Measurements from ENCODE around the gene ARHGEF18.

ARHGEF18 gene

DNA sequence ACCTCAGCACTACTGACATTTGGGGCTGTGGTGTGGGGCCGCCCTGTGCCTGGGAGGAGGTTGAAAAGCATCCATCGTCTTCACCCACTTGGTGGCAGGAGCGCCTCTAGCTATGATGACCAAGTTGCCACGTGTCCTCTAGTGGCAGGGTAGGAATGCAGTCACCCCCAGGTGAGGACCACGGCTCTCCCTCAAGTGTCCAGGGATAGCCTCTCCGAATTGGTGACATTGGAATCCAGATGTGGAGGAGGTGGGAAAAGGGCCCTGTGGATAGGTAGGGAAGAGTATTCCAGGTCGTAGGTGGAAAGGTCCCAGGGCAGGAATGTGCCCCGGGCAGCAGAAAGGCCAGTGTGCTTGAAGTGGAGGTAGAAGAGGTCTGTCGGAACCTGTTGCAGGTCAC is 37.6 kb downstream of the ARHGEF18 start:
- peak; percentile 9 for DNase-seq

DNA sequence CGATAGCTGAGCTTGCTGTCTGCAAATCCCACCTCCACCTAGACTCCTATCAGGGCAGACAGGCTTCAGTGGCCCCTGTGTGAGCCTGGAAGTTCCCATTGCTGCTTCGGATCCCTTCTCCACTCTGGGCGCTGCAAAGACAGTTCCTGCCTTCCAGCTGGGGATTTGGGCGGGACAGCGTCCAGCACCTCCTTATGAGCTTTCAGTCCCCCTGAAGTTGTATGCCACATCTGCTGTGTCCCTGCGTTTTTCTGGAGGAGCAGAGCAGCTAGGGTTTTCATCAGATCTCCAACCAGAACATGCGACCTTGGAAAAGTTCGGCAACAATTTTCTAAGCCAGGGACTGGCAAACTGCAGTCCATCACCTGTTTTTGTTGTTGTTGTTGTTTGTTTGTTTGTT is 38.0 kb downstream of the ARHGEF18 start:
- no peak for DNase-seq

DNA sequence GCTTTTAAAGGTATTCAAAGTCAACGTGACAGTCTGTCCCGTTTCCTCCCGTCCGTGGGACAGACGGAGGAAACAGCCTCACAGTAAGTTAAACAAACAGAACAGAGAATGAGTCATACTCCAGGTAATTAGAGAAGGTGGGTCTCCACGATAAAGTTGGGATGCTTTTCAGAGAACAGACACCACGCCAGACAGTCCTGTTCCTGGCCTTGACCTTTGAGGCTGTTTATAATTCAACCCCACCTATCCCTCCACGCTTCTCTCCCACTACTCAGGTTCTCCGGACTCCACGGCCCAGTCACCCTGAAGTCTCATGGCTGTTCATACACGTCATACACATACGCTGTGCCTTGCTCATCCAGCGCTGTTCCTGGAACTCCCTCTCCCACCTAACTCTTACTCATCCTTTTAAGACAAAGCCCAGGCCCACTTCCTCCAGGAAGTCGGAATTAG is 42.5 kb downstream of the ARHGEF18 start:
- no peak for DNase-seq

DNA sequence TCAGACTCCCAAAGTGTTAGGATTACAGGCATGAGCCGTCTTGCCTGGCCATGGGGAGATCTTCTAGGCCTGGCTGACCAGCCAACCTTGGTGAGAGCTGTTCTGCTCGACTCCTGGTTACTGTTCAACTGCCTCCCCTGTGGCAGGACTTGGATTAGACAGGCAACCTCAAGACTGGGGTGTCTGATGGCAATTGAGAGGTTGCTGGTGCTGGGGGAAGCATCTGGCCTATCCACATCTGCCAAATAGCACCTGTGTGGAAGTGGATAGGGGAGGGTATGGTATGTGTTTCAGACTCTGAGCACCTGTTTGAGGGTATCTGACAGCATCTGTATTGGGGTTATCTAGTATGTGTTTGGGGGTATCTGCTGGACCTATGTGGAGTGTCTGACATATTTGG is 44.7 kb downstream of the ARHGEF18 start:
- no peak for DNase-seq

DNA sequence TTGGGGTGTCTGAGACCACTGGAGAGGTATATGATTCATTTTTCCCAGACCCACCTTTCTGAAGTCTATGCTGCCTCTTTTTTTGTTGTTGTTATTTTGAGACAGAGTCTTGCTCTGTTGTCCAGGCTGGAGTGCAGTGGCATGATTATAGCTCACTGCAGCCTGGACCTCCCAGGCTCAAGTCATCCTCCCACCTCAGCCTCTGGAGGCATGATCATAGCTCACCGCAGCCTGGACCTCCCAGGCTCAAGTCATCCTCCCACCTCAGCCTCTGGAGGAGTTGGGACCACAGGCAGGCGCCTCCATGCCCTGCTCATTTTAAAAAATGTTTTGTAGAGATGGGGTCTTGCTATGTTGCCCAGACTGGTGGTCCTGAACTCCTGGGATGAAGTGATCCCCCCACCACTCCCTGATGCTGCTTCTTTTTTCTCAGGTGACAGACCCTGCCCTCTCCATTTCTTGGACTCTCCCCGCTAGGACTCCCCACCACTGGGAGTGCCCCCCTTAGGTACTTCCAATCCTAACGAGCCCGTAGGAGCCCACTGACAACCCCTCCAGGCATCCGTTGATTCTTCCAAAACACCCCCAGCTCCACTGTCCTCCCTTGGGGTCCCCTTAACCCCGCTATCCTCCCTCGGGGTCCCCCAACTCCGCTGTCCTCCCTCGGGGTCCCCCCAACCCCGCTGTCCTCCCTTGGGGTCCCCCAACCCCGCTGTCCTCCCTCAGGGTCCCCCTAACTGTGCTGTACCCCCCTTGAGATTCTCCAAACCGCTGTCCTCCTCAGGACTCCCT is 45.4 kb downstream of the ARHGEF18 start:
- DNase-seq, result no peak

DNA sequence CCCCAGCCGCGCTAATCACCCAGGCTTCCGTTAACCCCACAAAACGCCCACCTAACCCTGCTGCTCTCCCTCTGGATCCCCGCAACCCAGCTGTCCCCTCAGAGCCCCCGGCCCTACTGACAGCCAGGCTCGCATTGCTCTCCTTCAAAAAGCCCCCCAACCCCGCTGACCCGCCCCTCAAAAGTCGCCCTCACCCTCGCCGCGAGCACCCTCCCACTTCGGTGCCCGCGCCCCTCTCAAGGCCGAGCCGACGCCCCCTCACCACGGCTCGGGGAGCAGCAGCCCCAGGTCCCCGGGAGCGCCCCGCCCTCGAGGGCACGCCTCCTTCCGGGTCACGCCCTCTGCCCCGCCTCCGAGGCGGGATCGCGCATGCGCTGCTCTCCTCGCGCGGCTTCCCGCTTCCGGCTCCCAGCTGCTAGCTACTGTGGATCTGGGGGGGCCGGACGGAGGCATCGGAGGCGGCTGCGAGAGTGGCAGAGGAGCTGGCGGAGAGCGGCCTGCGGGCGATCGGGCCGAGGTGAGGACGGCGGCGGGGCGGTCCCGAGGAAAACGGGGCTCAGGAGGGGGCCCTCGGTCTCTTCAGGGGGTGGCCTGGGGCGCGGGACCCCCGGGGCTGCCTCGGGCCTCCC is 46.1 kb downstream of the ARHGEF18 start:
- peak; percentile 84 for DNase-seq

DNA sequence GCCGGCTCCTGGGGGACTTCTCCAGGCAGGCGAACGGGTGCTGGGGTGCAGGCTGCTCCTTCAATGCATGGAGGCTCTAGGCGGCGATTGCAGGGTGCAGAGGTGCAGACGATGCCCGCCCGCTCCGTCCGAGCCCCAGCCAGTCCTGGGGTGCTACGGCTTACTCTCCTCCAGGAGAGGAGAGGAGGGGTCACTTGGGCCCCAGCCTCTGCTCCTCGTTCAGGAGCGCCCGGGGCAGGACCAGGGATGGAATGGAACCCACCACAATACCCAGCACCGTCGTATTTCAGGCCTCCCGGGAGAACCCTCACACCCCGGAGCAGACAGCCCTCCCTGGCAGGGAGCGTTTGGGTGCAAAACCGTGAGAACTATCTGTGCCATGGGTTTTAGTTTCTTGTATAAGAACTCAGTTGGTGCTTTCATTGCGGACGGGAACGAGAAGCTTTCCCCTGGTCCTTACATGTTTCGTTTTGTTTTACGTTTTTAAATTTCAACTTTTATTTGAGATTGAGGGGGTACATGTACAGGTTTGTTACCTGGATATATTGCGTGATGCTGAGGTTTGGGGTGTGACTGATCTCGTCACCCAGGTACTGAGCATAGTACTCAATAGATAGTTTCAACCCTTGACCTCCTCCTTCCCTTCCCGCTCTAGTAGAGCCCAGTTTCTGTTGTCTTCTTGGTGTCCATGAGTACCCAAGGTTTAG is 46.8 kb downstream of the ARHGEF18 start:
- peak; percentile 20 for DNase-seq

DNA sequence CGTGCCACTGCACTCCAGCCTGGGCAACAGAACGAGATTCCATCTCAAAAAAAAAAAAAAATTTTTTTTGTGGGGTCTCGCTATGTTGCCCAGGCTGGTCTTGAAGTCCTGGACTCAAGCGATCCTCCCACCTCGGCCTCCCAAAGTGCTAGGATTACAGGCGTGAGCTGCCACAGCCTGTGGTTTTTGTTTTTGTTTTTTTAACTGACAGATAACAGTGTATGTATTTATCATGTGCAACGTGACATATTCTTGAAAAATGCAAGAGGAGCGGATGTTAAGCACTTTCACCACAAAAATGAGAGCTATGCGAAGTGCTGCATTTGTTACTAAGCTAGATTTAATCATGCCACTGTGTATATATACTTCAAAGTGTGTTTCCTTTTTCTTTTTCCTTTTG is 49.0 kb downstream of the ARHGEF18 start:
- no peak for DNase-seq
